Measurements from ENCODE around the gene DRC7. TPM values are rescaled to one million over a fixed set of nuclear protein-coding genes. Genes with fewer than 3 reads are reported as not detected.

DRC7 gene
- total and polyA plus RNA-seq, 4 donors: 0.06 to 1.8 (median 0.08) TPM; not detected in 1

DNA sequence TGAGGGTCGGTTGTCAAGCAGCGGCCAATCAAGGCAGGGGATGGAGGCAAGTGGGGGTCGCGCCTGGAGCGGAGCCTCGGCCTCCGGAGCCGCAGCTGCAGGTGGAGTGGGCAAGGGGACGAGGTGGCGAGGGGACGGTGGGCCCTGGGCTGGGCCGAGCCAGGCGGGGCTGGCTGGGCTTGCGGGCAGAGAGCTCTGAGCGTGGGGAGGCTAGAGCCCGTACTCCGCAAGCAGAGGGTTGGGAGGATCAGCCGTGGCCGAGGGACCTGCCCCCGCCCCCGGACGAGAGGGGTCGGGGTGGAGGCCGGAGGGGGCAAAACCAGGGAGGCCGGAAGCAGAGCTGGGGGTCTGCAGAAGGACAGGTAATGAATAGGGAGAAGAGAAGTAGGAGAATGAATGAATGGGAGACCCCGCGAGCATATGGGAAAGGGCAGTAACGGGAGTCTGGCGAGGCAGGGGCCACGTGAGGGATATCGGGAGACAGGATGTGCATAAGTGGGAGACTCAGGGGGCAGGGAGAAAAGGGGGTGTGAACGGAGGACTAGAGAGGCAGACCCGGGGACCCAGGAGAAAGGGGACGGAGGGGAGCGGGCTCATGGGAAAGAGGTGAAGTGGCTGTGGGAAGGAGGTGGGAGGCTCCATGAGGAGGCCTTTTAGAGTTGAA lies 41.3 kb downstream of the DRC7 start, which contains the start of gene KATNB1:
Gene KATNB1 (plus strand): TSS at position 16 of the 664 bp plus-strand sequence. CDS start 1,474 bp downstream, outside the sequence.
- no peak for TF ChIP-seq FOXA1 (IDR thresholded peaks at IDR 0.05)
- TF ChIP-seq, protein P1, sequence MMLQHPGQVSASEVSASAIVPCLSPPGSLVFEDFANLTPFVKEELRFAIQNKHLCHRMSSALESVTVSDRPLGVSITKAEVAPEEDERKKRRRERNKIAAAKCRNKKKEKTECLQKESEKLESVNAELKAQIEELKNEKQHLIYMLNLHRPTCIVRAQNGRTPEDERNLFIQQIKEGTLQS (IDR thresholded peaks at IDR 0.05): no peak
- no peak for TF ChIP-seq RAD21 (IDR thresholded peaks at IDR 0.05)
- no peak for TF ChIP-seq GABPA (IDR thresholded peaks at IDR 0.05 in 1 of 2, conservative IDR thresholded peaks at IDR 0.05 in 1 of 2)
- TF ChIP-seq FOXA2 (IDR thresholded peaks at IDR 0.05): no peak
- WGBS: 1% methylated on average over 35 of the region's 35 CpGs
- no peak for DNase-seq (ENCODE audit: low spot score)
- peak within 1 kb of the TSS; percentile 65 to 91 (median 84) for H3K4me3 ChIP-seq (ENCODE audit: low read depth in 1 of 3, low read length in 3 of 3)
- H3K9me3 ChIP-seq (ENCODE audit: control insufficient read depth in 4 of 4, low read length in 3 of 4): no peaks in the 10 kb centered on the region
- H3K36me3 ChIP-seq (ENCODE audit: control insufficient read depth in 4 of 4, insufficient read depth in 3 of 4, low read depth in 1 of 4, low read length in 3 of 4): no peaks in the 10 kb centered on the region
- H3K27ac ChIP-seq (ENCODE audit: low read depth in 1 of 2, low read length in 2 of 2): peak within 1 kb of the TSS; percentile 68 to 92
- H3K4me1 ChIP-seq (ENCODE audit: control insufficient read depth in 4 of 4, insufficient read depth in 4 of 4, low read length in 3 of 4): peaks cover 8 to 22% (median 18%) of the 10 kb centered on the region in 4 donors
- H3K27me3 ChIP-seq (ENCODE audit: control insufficient read depth in 4 of 4, insufficient read depth in 4 of 4, low read length in 3 of 4): no peaks in the 10 kb centered on the region
- peak within 1 kb of the TSS; percentile 59 to 98 for H3K9ac ChIP-seq (ENCODE audit: low read depth in 1 of 2, low read length in 2 of 2)

DNA sequence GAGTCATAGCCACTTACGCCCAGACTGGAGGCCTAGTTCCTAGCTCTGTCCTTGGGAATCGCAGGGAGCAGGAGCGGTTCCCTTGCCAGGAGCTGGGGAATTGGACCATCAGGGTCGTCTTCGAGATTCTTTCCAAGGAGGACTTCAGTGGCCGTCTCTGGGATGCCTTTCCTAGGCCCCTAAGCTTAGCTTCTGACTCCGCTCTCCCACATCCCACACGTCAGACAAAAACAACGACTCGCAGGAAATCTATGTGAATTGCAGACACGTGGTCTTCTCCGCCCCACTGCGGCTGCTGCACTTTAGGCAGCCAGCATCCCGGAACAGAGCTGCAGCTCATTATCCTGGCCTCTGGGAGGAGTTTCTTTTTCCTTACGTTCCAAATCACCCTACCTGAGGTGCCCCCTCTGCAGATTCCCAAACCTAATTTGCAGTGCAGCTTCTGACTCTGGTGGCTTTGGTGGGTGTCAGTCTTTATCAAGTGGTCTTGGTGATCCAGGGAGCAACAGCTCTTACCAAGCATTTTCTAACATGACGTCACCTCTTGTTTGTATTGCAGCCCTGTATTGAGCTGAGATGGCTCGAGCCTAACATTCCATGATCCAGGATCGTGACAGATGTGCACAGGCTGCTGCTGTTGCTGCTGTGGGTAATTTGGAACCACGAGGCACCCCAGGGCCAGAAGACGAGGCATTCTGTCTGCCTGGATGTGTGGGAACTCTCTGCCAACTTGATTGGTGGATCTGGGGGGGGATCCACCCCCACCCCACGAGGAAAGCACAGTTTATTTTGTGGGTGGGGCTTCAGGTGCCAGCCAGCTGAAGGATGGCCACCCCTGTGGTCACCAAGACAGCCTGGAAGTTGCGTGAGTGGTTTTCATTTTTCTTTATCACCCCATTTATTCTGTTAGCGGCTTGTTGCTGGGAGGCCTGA lies 42.1 kb downstream of the DRC7 start:
- H3K4me1 ChIP-seq (ENCODE audit: control insufficient read depth in 4 of 4, insufficient read depth in 4 of 4, low read length in 3 of 4): peaks cover 8 to 22% (median 18%) of the 10 kb centered on the region in 4 donors
- peak overlapping the region; percentile 35 to 37 for H3K9ac ChIP-seq (ENCODE audit: low read depth in 1 of 2, low read length in 2 of 2)
- no peaks in the 10 kb centered on the region for H3K36me3 ChIP-seq (ENCODE audit: control insufficient read depth in 4 of 4, insufficient read depth in 3 of 4, low read depth in 1 of 4, low read length in 3 of 4)
- WGBS: 19% methylated on average over 23 of the region's 23 CpGs
- no peaks in the 10 kb centered on the region for H3K27me3 ChIP-seq (ENCODE audit: control insufficient read depth in 4 of 4, insufficient read depth in 4 of 4, low read length in 3 of 4)
- no peaks in the 10 kb centered on the region for H3K9me3 ChIP-seq (ENCODE audit: control insufficient read depth in 4 of 4, low read length in 3 of 4)
- H3K27ac ChIP-seq (ENCODE audit: low read depth in 1 of 2, low read length in 2 of 2): peak overlapping the region; percentile 55 to 66
- peak overlapping the region; percentile 65 to 91 (median 84) for H3K4me3 ChIP-seq (ENCODE audit: low read depth in 1 of 3, low read length in 3 of 3)
- peak; percentile 49 for DNase-seq (ENCODE audit: low spot score)
- no peak for TF ChIP-seq HNF4G (IDR thresholded peaks at IDR 0.05)
- TF ChIP-seq, protein P1 (IDR thresholded peaks at IDR 0.05): peak; percentile 28
- TF ChIP-seq JUND (IDR thresholded peaks at IDR 0.05): peak; percentile 71 to 87
- no peak for TF ChIP-seq NR2F2 (IDR thresholded peaks at IDR 0.05)
- TF ChIP-seq, protein P2, sequence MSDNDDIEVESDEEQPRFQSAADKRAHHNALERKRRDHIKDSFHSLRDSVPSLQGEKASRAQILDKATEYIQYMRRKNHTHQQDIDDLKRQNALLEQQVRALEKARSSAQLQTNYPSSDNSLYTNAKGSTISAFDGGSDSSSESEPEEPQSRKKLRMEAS (IDR thresholded peaks at IDR 0.05): no peak
- TF ChIP-seq SP1 (IDR thresholded peaks at IDR 0.05): peak; percentile 27
- TF ChIP-seq RXRA (IDR thresholded peaks at IDR 0.05): no peak
- TF ChIP-seq GABPA (IDR thresholded peaks at IDR 0.05 in 1 of 2, conservative IDR thresholded peaks at IDR 0.05 in 1 of 2): no peak
- no peak for TF ChIP-seq FOXA2 (IDR thresholded peaks at IDR 0.05)
- no peak for TF ChIP-seq HNF4A (conservative IDR thresholded peaks at IDR 0.05)
- TF ChIP-seq, protein P3, sequence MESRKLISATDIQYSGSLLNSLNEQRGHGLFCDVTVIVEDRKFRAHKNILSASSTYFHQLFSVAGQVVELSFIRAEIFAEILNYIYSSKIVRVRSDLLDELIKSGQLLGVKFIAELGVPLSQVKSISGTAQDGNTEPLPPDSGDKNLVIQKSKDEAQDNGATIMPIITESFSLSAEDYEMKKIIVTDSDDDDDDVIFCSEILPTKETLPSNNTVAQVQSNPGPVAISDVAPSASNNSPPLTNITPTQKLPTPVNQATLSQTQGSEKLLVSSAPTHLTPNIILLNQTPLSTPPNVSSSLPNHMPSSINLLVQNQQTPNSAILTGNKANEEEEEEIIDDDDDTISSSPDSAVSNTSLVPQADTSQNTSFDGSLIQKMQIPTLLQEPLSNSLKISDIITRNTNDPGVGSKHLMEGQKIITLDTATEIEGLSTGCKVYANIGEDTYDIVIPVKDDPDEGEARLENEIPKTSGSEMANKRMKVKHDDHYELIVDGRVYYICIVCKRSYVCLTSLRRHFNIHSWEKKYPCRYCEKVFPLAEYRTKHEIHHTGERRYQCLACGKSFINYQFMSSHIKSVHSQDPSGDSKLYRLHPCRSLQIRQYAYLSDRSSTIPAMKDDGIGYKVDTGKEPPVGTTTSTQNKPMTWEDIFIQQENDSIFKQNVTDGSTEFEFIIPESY (IDR thresholded peaks at IDR 0.05): no peak
- TF ChIP-seq YY1 (IDR thresholded peaks at IDR 0.05): no peak
- TF ChIP-seq, protein P4, sequence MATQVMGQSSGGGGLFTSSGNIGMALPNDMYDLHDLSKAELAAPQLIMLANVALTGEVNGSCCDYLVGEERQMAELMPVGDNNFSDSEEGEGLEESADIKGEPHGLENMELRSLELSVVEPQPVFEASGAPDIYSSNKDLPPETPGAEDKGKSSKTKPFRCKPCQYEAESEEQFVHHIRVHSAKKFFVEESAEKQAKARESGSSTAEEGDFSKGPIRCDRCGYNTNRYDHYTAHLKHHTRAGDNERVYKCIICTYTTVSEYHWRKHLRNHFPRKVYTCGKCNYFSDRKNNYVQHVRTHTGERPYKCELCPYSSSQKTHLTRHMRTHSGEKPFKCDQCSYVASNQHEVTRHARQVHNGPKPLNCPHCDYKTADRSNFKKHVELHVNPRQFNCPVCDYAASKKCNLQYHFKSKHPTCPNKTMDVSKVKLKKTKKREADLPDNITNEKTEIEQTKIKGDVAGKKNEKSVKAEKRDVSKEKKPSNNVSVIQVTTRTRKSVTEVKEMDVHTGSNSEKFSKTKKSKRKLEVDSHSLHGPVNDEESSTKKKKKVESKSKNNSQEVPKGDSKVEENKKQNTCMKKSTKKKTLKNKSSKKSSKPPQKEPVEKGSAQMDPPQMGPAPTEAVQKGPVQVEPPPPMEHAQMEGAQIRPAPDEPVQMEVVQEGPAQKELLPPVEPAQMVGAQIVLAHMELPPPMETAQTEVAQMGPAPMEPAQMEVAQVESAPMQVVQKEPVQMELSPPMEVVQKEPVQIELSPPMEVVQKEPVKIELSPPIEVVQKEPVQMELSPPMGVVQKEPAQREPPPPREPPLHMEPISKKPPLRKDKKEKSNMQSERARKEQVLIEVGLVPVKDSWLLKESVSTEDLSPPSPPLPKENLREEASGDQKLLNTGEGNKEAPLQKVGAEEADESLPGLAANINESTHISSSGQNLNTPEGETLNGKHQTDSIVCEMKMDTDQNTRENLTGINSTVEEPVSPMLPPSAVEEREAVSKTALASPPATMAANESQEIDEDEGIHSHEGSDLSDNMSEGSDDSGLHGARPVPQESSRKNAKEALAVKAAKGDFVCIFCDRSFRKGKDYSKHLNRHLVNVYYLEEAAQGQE (IDR thresholded peaks at IDR 0.05): no peak
- TF ChIP-seq, protein P5, sequence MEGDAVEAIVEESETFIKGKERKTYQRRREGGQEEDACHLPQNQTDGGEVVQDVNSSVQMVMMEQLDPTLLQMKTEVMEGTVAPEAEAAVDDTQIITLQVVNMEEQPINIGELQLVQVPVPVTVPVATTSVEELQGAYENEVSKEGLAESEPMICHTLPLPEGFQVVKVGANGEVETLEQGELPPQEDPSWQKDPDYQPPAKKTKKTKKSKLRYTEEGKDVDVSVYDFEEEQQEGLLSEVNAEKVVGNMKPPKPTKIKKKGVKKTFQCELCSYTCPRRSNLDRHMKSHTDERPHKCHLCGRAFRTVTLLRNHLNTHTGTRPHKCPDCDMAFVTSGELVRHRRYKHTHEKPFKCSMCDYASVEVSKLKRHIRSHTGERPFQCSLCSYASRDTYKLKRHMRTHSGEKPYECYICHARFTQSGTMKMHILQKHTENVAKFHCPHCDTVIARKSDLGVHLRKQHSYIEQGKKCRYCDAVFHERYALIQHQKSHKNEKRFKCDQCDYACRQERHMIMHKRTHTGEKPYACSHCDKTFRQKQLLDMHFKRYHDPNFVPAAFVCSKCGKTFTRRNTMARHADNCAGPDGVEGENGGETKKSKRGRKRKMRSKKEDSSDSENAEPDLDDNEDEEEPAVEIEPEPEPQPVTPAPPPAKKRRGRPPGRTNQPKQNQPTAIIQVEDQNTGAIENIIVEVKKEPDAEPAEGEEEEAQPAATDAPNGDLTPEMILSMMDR (IDR thresholded peaks at IDR 0.05; ENCODE audit: low read depth, low read length, missing input control): no peak
- TF ChIP-seq RAD21 (IDR thresholded peaks at IDR 0.05): peak in 1 of 2 donors; percentile 46
